IMR-90 (cell line): Measurements from ENCODE around the gene TRPC1. TPM values are rescaled to one million over a fixed set of nuclear protein-coding genes. Genes with fewer than 3 reads are reported as not detected.

Experiments
- ATAC-seq: fragments of 200-7000 bp; cut with Tn5 transposase; 2 replicates; pipeline ENCODE4 v1.9.1; 2020; ENCODE audit warnings: low read depth, mild to moderate bottlenecking, moderate library complexity
- BruUV-seq: library from RNA; stranded (reverse); fragments of 400-500 nt; replicated peaks from 2 replicates; lab custom pipeline; 2021; lab: Mats Ljungman, UMichigan
- CTCF ChIA-PET: fragments of 300-600 bp; formaldehyde crosslinking; extraction: SDS; loops from one replicate; lab custom pipeline; 2021; ENCODE audit warnings: antibody characterized with exemption; lab: Yijun Ruan, JAX
- POLR2A ChIA-PET: fragments of 300-600 bp; sonication (Branson Sonifier 250); formaldehyde crosslinking; loops from one replicate; lab custom pipeline; 2022; ENCODE audit warnings: antibody characterized with exemption; ENCODE audit not compliant: unreplicated experiment; lab: Charles Lee
- DNase-seq: peaks from one replicate; pipeline ENCODE4 v3.0.0; 2013
- H2AFZ ChIP-seq: replicated peaks from 2 replicates; pipeline ENCODE3; 2013; ENCODE audit warnings: low read length, mild to moderate bottlenecking; ENCODE audit not compliant: poor library complexity
- H2AK5ac ChIP-seq: 2 replicates; pipeline ENCODE4 v1.6.1; 2013; ENCODE audit warnings: low read depth, low read length, inconsistent platforms
- H2AK9ac ChIP-seq: replicated peaks from 2 replicates; pipeline ENCODE3; 2013; ENCODE audit warnings: mild to moderate bottlenecking, low read depth, low read length, moderate library complexity; ENCODE audit not compliant: poor library complexity
- H2BK120ac ChIP-seq: 2 replicates; pipeline ENCODE4 v1.6.1; 2013; ENCODE audit warnings: low read depth, low read length, inconsistent platforms
- H2BK15ac ChIP-seq: 3 replicates; pipeline ENCODE4 v1.6.1; 2013; ENCODE audit warnings: low read depth, low read length, inconsistent platforms
- H2BK20ac ChIP-seq: 2 replicates; pipeline ENCODE4 v1.6.1; 2013; ENCODE audit warnings: low read depth, mild to moderate bottlenecking, inconsistent platforms, low read length, moderate library complexity
- H2BK5ac ChIP-seq: 2 replicates; pipeline ENCODE4 v1.6.1; 2013; ENCODE audit warnings: mild to moderate bottlenecking, low read depth, low read length, inconsistent platforms; ENCODE audit not compliant: poor library complexity, severe bottlenecking
- H3K14ac ChIP-seq: replicated peaks from 2 replicates; pipeline ENCODE4 v1.6.1; 2013; ENCODE audit warnings: low read depth, low read length, inconsistent platforms
- H3K18ac ChIP-seq: 2 replicates; pipeline ENCODE4 v1.6.1; 2013; ENCODE audit warnings: low read depth, low read length, control low read depth
- H3K23ac ChIP-seq: 2 replicates; pipeline ENCODE4 v1.6.1; 2013; ENCODE audit warnings: low read depth, low read length, inconsistent platforms
- H3K27ac ChIP-seq: 2 replicates; pipeline ENCODE4 v1.5.1; 2013; ENCODE audit warnings: mild to moderate bottlenecking, control low read depth, low read length; ENCODE audit not compliant: insufficient read depth
- H3K27me3 ChIP-seq: 2 replicates; pipeline ENCODE4 v1.6.1; 2013; ENCODE audit warnings: low read length; ENCODE audit not compliant: control insufficient read depth, insufficient read depth
- H3K36me3 ChIP-seq: 2 replicates; pipeline ENCODE4 v1.6.1; 2013; ENCODE audit warnings: low read length, mixed read lengths; ENCODE audit not compliant: control insufficient read depth, insufficient read depth
- H3K4ac ChIP-seq: 2 replicates; pipeline ENCODE4 v1.6.1; 2013; ENCODE audit warnings: low read depth, low read length, inconsistent platforms
- H3K4me1 ChIP-seq: 2 replicates; pipeline ENCODE4 v1.6.1; 2013; ENCODE audit warnings: low read length, mixed read lengths; ENCODE audit not compliant: control insufficient read depth, insufficient read depth
- H3K4me2 ChIP-seq: 2 replicates; pipeline ENCODE4 v1.6.1; 2013; ENCODE audit warnings: low read depth, mild to moderate bottlenecking, control low read depth, low read length, moderate library complexity
- H3K4me3 ChIP-seq: 2 replicates; pipeline ENCODE4 v1.5.1; 2013; ENCODE audit warnings: low read depth, mild to moderate bottlenecking, control low read depth, low read length, moderate library complexity; ENCODE audit not compliant: insufficient read depth
- H3K56ac ChIP-seq: 2 replicates; pipeline ENCODE4 v1.6.1; 2013; ENCODE audit warnings: low read length, inconsistent platforms; ENCODE audit not compliant: insufficient read depth; ENCODE audit errors: extremely low read depth
- H3K79me1 ChIP-seq, 2 experiments: 2 replicates each; pipeline ENCODE4 v1.6.1; 2013; ENCODE audit warnings: low read length in 2 of 2, inconsistent platforms in 1 of 2, low read depth in 1 of 2
- H3K9ac ChIP-seq: 2 replicates; pipeline ENCODE4 v1.6.1; 2013; ENCODE audit warnings: low read depth, low read length, control low read depth
- H3K9me1 ChIP-seq: 2 replicates; pipeline ENCODE4 v1.6.1; 2013; ENCODE audit warnings: low read length, inconsistent platforms; ENCODE audit not compliant: insufficient read depth
- H3K9me3 ChIP-seq: 2 replicates; pipeline ENCODE4 v1.6.1; 2013; ENCODE audit warnings: low read length; ENCODE audit not compliant: control insufficient read depth, insufficient read depth
- H4K20me1 ChIP-seq: 2 replicates; pipeline ENCODE4 v1.6.1; 2013; ENCODE audit warnings: low read length, inconsistent platforms; ENCODE audit not compliant: insufficient read depth
- H4K5ac ChIP-seq: 2 replicates; pipeline ENCODE4 v1.6.1; 2013; ENCODE audit warnings: mild to moderate bottlenecking, low read depth, low read length, control low read depth
- H4K8ac ChIP-seq, 2 experiments: 2 replicates each; pipeline ENCODE4 v1.6.1; 2013; ENCODE audit warnings: low read depth in 2 of 2, low read length in 2 of 2, control low read depth in 1 of 2, inconsistent platforms in 1 of 2
- H4K91ac ChIP-seq: 2 replicates; pipeline ENCODE4 v1.6.1; 2013; ENCODE audit warnings: low read depth, low read length, inconsistent platforms; ENCODE audit not compliant: insufficient read depth
- BHLHE40 ChIP-seq: fragments of 150-350 bp; IDR thresholded peaks from 2 replicates; pipeline ENCODE4 v1.6.1; 2016; ENCODE audit warnings: mild to moderate bottlenecking, low read depth, low read length
- CEBPB ChIP-seq: IDR thresholded peaks from 2 replicates; pipeline ENCODE4 v1.6.1; 2012; ENCODE audit warnings: low read depth, low read length, improper control_type of control experiment
- CTCF ChIP-seq: conservative IDR thresholded peaks from 2 replicates; pipeline ENCODE4 v1.5.1; 2012; ENCODE audit warnings: mild to moderate bottlenecking, low read depth, low read length, improper control_type of control experiment
- MAZ ChIP-seq: IDR thresholded peaks from 2 replicates; pipeline ENCODE4 v1.6.1; 2012; ENCODE audit warnings: low read depth, mild to moderate bottlenecking, low read length, improper control_type of control experiment, moderate library complexity, borderline replicate concordance
- RCOR1 ChIP-seq: IDR thresholded peaks from 2 replicates; pipeline ENCODE4 v1.6.1; 2012; ENCODE audit warnings: mild to moderate bottlenecking, low read length, improper control_type of control experiment; ENCODE audit not compliant: insufficient replicate concordance
- SMC3 ChIP-seq: fragments of 150-350 bp; IDR thresholded peaks from 2 replicates; pipeline ENCODE4 v1.6.1; 2016; ENCODE audit warnings: low read depth, mild to moderate bottlenecking, antibody characterized with exemption, low read length, moderate library complexity
- WGBS, 2 experiments: methylation state at CpG; one replicate each; pipeline versions ENCODE4 v1.1.5 to v1.1.7; 2013; ENCODE audit warnings: missing lambda C conversion rate in 2 of 2; ENCODE audit not compliant: insufficient read length in 1 of 2; ENCODE audit errors: extremely low coverage in 2 of 2; 5-methylcytosine and 5-hydroxymethylcytosine counted together
- dilution Hi-C: fragments of 300-500 bp; cut with HindIII; formaldehyde crosslinking; loops from one replicate; pipeline ENCODE4 v1.14.3; 2018; ENCODE audit warnings: low sequenced_read_pairs; ENCODE audit not compliant: unreplicated experiment
- in situ Hi-C: fragments of 300-500 bp; cut with MboI; formaldehyde crosslinking; loops from 3 replicates; pipeline ENCODE4 v1.14.3; 2019; ENCODE audit warnings: low sequenced_read_pairs, inconsistent platforms, mixed read lengths
- intact Hi-C: fragments of 100-400 bp; cut with micrococcal nuclease; formaldehyde crosslinking; loops from 2 replicates; pipeline ENCODE4 v1.10.0; 2022
- polyA plus RNA-seq, 3 experiments: library from polyadenylated mRNA; depleted of rRNA; stranded (reverse); fragments of >200 nt; gene quantifications; 2 replicates each; pipeline ENCODE4 v1.2.3, GENCODE V29; 2012; ENCODE audit warnings: low replicate concordance in 1 of 3
- total RNA-seq: library from RNA; depleted of rRNA; stranded (reverse); fragments of >200 nt; gene quantifications from 2 replicates; pipeline ENCODE4 v1.2.3, GENCODE V29; 2012

The TRPC1 gene
- total and polyA plus RNA-seq, 2 of the 4 experiments (the other 2 are of a cell fraction), result 5.9 to 7.2 TPM

DNA sequence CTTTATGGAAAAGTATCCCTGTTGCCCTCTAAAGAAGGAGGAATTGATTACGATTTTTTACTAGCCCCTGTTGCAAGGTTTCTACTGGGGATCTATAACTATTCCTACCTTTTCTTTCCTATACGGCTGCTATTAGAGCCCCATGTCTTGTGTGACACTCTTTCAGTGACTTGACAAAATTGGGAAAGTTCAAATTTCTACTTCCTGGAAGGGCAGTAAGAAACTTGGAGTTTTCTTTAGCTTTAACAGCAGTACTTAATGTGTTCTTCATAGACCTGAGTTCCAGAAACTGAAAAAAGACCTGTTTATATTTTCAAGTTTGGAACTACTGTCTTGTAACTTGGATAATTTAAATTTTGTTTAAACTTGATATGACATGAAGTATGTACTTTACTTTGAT, 54.7 kb downstream of the TRPC1 start:
- no peak for TF ChIP-seq RCOR1
- TF ChIP-seq SMC3, result no peak
- TF ChIP-seq BHLHE40, result no peak
- TF ChIP-seq CTCF, result no peak
- TF ChIP-seq CEBPB, result no peak
- no peak for TF ChIP-seq MAZ
- no TSS peak for BruUV-seq
- no peak overlapping the region for H3K56ac ChIP-seq
- H3K9me3 ChIP-seq, result no peaks in the 10 kb centered on the region
- H2AK9ac ChIP-seq, result no peak overlapping the region
- intact Hi-C loops (no loop called here), in situ Hi-C loops (no loop called here), dilution Hi-C loops (no loop called here)
- H3K9ac ChIP-seq, result no peak overlapping the region
- H3K4ac ChIP-seq, result no peak overlapping the region
- H3K36me3 ChIP-seq, result no peaks in the 10 kb centered on the region
- H3K4me3 ChIP-seq, result no peak overlapping the region
- no peak overlapping the region for H2AK5ac ChIP-seq
- H3K79me1 ChIP-seq, result no peaks in the 10 kb centered on the region
- ATAC-seq, result no peak
- H4K8ac ChIP-seq, result no peak overlapping the region
- H2BK120ac ChIP-seq, result no peak overlapping the region
- H3K18ac ChIP-seq, result no peak overlapping the region
- no peaks in the 10 kb centered on the region for H4K20me1 ChIP-seq
- no peak for DNase-seq
- no peak overlapping the region for H2BK15ac ChIP-seq
- H2AFZ ChIP-seq, result no peak overlapping the region
- no peak overlapping the region for H2BK5ac ChIP-seq
- no peak overlapping the region for H3K23ac ChIP-seq
- no peak overlapping the region for H3K27ac ChIP-seq
- CTCF ChIA-PET, result no interaction called here
- H4K5ac ChIP-seq, result no peak overlapping the region
- H3K4me2 ChIP-seq, result no peak overlapping the region
- POLR2A ChIA-PET, result no interaction called here
- no peaks in the 10 kb centered on the region for H3K4me1 ChIP-seq
- H3K27me3 ChIP-seq, result no peaks in the 10 kb centered on the region
- H4K91ac ChIP-seq, result no peak overlapping the region
- no peak overlapping the region for H2BK20ac ChIP-seq
- H3K14ac ChIP-seq, result no peak overlapping the region
- no peaks in the 10 kb centered on the region for H3K9me1 ChIP-seq
- WGBS, 2 experiments, result no CpG with 5 or more reads among the region's 2 CpGs
